Stimulated activated CD8-positive, alpha-beta memory T cell treated with anti-CD3 and anti-CD28 coated beads, Interleukin-12 subunit alpha, Interleukin-12 subunit beta, amount 100 ng/mL, for 24 hours (primary cell): ENCODE measurements around the gene SLC49A4.

Experiments used
- DNase-seq: peaks from one replicate; pipeline ENCODE4 v3.0.0-alpha.2; 2020; ENCODE audit errors: extremely low read depth

SLC49A4 gene

GRCh38 chr3:122859021-122859805, 64.3 kb downstream of the SLC49A4 start:
- no peak for DNase-seq

- no peak for DNase-seq
Observed at GRCh38 chr3:122862381-122862780, 67.5 kb downstream of the SLC49A4 start.

DNA sequence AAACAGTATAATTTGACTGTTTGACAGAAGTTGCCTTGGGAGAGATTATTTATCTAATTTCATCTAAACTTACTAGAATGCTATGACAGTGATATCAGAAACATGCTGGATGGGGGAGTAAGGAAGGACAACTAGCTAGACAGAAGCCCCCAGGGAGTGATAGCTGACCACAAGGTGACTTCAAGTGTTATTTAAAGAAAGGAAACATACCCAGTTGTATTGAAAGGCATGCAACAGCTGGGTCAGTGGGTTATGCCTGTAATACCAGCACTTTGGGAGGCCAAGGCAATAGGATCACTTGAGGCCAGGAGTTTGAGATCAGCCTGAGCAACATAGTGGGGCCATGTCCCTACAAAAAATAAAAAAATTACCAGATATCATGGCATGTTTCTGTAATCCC, 69.6 kb downstream of the SLC49A4 start:
- DNase-seq = no peak

GRCh38 chr3:122868322-122868721, 73.5 kb downstream of the SLC49A4 start:
- no peak for DNase-seq

DNA sequence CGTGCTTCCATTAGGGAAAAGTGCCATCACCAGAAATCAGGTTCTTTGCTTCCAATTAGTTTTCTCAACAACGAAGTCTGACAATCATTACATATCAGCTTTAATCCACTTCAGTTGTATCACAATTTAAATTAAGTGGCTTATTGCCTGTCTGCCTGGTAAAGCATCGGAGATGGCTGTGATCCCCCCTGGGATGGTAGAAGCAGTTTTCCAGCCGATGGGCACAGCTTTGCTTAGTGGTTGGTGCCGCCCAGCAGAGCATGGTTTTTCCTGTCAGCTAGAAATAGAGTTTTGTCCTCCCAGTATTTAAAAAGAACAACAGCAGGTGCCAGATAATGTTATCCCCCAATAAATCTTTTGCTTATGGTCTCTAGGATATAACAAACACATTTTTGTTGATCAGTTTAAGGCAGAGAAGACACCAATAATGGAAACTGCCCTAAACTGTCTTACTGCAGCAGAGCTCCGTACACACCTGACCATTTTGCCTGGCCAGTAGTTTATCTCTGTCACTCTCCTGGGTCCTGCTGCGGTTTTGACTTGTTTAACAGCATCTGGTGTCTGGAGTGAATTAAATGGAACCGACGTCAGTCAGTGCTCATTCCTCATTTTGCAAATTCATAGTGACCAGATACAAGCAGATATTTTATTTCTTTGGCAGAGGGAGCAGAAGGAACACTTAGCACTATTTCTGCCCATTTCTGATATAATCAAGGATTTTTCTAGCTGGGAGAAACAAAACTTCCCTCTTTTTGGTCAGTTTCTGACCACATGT, 79.1 kb downstream of the SLC49A4 start:
- no peak for DNase-seq

DNA sequence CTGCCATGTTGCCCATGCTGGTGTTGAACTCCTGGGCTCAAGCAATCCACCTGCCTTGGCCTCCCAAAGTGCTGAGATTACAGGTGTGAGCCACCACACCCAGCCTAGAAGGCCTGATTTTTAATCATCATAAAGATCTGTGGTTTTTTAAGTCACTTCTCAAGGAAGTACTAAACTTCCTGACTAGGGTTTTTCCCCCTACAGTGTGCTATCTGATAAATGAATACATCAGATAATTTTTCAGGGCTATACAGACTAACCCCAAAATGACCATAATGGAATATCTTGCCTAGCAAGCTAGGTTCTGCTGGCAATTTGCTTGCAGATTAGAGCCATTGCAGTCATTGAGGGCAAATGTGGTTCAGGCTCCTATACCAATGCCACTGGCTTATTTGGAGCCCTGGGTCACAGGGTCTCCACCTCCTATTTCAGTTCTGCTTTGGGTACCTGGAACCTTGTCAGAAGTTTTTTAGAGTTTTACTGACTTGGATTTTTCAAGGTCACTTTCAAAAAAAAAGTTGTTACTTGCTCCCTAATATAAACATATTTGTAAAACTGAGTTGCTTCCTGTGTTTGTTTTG, 80.8 kb downstream of the SLC49A4 start:
- no peak for DNase-seq

GRCh38 chr3:122880173-122880572, 85.3 kb downstream of the SLC49A4 start:
- DNase-seq = no peak

DNA sequence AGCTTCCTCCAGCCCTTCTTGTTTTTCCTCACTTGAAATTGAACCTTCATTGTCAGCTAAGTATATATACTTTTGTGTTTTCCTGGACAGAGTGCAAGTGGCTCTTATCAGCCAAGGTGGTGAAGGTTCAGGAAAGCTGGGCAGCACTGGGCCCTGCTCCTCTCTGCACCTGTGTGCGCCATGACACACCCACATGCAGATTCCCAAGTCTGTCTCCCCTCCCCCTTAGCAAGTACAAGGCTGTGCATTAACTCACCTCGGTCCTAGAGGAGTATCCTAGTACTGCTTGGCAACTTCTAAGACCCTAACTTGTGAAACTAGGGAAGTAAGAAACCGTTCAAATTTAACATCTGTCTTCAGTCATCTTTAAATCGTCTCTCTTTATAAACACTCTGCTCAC, 85.8 kb downstream of the SLC49A4 start:
- DNase-seq = no peak

GRCh38 chr3:122882361-122882947, 87.6 kb downstream of the SLC49A4 start:
- DNase-seq = no peak

GRCh38 chr3:122886251-122886650, 91.4 kb downstream of the SLC49A4 start:
- no peak for DNase-seq

- DNase-seq = no peak
Observed at GRCh38 chr3:122886946-122887345, 92.1 kb downstream of the SLC49A4 start.

GRCh38 chr3:122890077-122890719, 95.3 kb downstream of the SLC49A4 start:
- no peak for DNase-seq

GRCh38 chr3:122890720-122891220, 95.9 kb downstream of the SLC49A4 start:
- DNase-seq = no peak

DNA sequence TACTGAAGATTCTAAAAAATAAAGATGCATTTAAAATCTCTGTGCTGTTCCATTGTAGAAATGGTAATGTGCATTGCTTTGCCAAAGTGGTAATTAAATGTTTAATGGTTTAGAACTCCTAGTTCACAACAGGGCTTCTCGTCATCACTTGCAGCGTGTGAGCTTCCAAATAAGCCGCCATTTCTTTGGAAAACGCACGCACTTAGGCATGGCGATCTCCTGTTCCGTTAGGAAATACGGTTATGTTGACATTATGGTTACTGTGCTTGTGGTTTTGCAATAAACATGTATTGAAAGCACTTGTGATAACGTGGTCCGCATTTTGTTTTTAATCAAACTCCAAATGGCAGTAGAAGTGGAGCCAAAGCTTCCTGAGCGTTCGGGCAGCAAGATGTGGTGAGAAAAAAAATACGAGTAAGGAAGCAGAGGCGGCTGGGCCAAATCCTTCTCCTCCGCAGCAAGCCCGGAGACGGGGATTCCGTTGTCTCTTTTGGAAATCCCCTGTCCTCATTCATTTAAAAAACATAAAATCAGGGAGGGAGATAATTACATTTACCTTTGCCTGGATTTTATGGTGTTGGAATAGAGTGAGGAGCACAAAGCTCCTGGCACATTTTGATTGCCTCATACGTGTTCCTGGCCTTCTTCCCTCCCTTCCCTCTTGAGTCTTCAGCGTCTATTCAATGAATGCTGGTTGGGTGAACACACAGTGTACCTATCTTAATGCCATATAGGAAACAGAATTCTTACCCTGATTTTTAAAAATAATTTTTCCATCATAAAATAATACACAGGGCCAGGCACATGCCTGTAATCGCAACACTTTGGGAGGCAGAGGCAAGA, 97.5 kb downstream of the SLC49A4 start:
- no peak for DNase-seq

DNA sequence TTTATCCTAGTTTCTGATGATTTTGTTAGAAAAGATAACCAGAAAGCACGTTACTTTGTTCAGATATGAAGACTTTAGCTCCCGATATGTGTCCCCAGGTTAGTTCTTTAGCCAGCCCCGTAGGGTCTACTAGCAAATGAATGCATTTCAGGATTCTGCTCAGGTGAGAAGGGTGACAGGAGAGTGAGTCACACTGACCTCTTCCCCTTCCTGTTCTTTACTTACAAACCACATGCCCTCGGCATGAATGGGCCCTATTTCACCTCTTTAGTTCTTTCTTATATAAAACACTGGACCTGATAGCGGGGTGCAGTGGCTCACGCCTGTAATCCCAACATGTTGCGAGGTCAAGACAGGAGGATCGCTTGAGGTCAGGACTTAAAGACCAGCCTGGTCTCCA, 98.4 kb downstream of the SLC49A4 start:
- DNase-seq = no peak

GRCh38 chr3:122893754-122894668, 99.1 kb downstream of the SLC49A4 start:
- no peak for DNase-seq

GRCh38 chr3:122898298-122898697, 103.4 kb downstream of the SLC49A4 start:
- DNase-seq = no peak

DNA sequence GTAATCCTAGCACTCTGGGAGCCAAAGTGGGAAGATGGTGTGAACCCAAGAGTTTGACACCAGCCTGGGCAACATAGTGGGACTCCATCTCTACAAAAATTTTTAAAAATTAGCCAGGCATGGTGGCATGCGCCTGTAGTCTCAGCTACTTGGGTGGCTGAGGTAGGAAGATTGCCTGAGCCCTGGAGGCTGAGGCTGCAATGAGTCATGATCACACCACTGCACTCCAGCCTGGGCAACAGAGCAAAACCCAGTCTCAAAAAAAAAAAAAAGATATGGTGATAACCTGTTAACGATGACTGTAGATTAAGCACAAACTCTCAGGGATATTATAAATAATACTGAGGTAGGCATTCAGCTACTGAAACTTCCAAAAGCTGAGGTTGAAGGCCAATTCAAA, 107.5 kb downstream of the SLC49A4 start:
- DNase-seq = no peak

DNA sequence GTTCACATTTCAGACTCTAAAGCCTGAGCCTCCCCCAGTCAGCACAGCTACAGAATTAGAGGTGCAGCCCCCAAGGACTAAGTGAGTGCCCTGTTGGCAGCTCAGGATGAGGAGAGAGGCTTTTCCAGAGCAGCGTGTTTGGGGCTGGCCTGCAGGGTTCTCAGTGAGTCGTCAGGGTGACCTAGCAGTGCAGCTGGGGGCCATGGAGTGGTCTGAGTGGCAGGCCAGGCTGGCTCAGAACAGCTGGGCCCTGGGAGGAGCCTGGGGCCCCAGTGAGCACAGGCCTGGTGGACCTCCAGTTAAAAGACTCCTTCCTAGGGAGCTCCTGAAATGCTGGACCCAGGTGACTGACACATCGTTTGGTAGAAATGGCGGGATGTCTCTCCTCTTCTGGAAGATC, 108.3 kb downstream of the SLC49A4 start:
- DNase-seq = no peak

GRCh38 chr3:122907471-122907870, 112.6 kb downstream of the SLC49A4 start:
- DNase-seq = no peak
